ENCODE data around the gene ELFN1. TPM values are rescaled to one million over a fixed set of nuclear protein-coding genes. Genes with fewer than 3 reads are reported as not detected.

ELFN1 gene
- polyA plus RNA-seq, 4 donors: 10.8 to 17.3 (median 11.6) TPM

DNA sequence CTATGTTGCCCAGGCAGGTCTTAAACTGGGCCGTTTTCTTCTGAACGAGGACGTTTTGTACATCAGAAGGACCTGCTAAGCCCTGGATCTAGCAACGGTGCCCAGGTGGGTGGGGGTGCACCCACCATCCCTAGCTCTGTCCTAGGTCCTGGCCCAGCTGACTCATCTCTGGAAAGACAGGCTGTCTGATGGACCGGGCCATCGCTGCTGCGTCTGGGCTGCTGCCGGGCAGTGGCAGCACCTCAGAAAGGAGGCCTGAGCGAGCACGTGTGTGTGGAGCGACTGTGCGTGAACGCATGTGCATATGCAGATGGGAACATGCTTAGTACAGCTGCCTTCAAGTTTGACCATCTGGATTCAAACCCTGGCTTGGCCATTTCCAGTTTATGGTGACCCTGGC is 7.3 kb upstream of the ELFN1 start:
- DNase-seq (ENCODE audit: low read depth in 4 of 4, low spot score in 3 of 4): no peak

DNA sequence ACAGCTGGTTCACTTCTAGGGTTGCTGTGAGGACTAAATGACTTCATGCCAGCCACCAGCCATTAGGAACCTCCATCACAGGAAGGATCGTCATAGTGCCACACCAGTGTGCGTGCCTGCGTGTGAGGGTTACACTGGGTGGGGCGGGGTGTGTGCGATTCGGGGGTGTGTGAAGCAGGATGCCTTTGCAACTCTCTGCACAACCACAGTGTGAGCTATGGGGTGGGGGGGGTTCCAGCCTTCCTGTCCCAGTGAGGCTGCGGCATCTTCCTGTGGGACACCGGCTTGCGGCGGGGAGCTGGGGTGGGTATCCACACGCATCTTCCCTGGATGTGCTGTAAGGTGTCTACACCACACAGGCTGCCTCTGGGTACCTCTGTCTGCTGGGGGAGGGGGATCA is 6.9 kb upstream of the ELFN1 start:
- DNase-seq (ENCODE audit: low read depth in 4 of 4, low spot score in 3 of 4): no peak

DNA sequence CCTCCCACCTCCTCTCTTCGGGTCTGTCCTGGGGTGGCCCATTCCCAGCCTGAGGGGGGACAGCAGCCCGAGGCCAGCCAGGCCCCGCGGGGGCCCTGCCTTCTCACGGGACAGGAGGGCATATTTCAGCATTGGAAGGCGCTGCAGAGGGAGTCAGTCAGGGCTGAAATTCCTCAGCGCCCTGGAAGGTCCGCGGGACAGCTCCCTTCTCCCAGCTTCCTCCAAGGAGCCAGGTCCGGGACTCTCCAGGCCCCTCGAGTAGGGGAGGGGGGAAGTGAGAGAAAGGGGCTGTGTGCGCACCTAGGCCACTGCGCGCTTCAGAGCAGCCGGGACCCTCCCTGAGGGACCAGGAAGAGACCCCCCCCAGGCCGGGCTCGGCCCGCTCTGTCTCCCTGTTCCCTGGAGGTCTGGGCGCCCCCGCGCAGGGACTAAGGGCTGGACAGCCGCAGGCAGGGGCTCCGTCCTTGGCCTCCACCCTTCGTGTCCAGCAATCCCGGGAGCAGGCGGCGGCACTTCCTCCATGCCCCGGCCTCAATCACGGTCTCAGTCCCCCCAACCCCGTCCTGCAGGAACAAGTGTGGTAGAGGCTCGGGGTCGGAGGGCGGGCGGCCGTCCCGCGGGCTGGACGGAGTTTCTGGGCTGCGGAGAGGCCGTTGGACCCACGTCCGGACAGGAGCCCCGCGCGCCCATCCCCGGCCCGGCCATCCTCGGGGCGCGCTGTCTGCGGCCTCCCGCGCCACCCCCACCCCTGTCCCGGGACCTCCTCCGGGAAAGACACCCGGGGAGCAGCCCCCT is 6.0 kb upstream of the ELFN1 start:
- DNase-seq (ENCODE audit: low read depth in 4 of 4, low spot score in 3 of 4): no peak

DNA sequence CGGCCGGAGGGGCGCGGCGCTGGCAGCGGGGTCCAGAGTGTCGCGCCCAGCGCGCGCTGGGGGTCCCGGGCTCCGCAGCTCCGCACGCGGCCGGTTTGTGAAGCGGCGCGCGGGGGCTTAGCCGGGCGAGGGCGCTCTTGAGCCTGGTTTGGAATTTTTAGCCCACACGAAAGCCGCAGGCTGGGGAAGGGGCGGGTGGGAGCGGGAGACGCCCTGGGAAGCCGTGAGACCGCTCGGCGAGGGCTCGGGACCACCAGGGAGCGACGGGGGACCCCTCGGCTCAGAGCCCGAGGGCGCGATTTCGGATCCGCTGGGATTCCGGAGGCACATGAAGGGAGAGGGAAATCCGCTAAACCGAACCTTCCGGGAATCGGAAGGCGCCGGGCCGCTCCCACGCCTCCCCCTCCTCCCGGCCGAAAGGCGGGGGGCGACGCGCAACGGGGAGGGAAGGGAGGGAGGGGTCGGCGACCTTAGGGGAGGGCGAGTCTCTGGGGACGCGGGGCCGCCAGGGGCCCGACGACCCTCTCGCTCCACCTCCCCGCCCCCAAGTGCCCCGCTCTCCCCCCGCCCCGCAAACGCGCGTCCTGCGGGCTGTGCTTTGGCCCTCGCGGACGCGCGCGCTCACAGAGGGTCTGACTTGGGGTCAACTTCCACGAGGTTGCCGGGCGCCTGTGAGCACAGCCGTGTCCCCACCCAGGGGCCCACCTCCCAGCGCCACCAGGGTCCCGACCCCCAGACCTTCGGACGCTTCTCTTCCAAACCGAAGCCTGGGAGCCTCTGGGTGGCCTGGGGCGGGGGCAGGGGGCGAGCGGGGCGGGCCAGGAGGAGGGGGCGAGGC is 5.1 kb upstream of the ELFN1 start:
- peak in 3 of 4 donors; percentile 73 to 78 (median 77) for DNase-seq (ENCODE audit: low read depth in 4 of 4, low spot score in 3 of 4)

DNA sequence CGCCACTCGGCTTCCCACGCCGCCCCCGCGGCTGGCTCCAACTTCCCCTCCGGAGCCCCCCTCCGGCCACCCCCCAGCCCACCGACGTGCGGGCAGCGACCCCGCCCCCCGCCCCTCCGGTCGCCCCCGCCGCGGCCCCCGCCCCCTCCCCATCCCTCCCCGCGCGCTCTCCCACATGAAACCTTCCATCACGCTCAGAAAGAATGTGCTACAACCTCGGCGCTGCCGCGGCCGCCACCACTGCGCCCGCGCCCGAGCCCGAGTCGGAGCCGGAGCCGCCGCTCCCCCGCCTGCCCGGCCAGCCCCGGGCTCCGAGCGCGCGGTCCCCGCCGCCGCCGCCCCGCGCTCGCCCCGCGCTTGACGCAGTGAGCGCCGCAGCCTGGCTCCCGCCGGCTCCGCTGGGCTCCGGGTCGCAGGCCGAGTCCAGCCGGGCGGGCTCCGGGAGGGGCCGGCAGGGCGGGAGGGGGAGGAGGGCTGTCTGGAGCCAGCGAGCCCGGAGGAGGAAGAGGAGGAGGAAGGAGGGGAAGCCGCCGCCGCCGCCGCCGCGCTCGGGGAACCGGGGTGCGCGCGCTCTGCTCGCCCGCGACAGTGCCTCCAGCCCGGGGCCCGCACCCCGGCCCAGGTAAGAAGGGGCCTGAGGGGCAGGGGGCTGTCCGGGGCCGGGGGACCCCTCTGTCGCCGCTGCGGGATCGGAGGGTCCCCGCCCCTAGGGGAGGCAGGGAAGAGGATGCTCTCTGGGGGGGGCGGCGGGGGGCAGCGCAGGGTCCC is 4.3 kb upstream of the ELFN1 start:
- DNase-seq (ENCODE audit: low read depth in 4 of 4, low spot score in 3 of 4): no peak

DNA sequence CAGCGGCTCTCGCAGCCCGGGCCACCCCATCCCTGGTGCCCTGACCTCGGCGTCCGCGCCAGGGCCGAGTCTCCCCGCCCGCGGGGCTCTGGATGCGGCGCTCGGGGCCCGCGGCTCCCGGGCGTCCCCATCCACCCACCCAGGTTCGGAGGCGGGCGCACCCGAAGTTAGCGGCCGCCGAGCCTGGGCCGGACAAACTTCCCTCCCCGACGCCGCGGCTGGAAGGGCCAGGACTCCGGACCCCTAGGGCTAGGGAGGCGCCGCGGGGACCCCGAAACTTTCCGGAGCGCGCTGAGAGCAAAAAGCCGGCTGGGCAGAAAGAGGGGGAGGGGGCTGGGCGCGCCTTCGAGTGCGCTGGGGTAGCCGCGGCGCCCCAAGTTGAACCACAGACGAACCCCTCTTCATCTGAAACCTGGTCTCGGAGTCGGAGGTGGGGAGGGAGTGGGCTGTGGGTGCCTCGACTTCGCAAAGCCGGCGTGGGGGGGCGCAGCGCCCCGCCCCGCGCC is 3.7 kb upstream of the ELFN1 start:
- DNase-seq (ENCODE audit: low read depth in 4 of 4, low spot score in 3 of 4): no peak

DNA sequence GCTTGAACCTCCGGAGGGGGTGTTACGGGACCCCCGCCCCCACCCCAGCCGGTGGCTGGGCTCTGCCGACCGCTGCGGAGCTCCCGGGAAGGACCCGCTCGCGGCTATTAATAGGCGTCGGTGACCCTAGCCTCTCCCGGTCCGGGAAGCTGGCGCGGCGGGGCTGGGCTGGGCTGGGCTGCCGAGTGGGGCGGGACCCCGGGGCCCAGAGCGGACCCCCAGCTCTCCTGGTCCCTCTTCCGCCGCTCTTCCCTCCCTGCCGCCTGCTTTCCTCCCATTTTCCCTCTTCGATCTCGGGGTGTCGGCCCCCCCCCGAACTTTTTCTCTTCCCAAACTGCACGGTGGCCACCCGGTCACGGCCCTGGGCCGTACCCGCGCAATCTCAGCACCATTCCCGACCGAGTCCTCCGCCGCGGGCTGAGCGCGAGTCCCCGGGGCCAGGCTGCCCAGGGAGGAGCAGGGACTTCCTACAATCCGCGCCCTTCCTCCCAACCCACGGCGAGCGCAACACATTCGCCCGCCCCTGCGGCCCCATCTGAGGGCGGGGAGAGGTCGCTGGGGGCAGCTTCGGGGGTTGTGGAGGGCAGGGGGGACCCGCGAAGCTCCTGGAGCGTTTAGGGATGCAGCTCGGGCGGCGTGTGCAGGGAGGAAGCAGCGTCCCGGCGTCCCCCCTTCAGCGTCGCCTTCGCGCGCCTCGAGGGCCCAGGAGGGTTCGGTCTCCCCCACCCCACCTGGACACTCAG is 3.1 kb upstream of the ELFN1 start:
- DNase-seq (ENCODE audit: low read depth in 4 of 4, low spot score in 3 of 4): no peak

DNA sequence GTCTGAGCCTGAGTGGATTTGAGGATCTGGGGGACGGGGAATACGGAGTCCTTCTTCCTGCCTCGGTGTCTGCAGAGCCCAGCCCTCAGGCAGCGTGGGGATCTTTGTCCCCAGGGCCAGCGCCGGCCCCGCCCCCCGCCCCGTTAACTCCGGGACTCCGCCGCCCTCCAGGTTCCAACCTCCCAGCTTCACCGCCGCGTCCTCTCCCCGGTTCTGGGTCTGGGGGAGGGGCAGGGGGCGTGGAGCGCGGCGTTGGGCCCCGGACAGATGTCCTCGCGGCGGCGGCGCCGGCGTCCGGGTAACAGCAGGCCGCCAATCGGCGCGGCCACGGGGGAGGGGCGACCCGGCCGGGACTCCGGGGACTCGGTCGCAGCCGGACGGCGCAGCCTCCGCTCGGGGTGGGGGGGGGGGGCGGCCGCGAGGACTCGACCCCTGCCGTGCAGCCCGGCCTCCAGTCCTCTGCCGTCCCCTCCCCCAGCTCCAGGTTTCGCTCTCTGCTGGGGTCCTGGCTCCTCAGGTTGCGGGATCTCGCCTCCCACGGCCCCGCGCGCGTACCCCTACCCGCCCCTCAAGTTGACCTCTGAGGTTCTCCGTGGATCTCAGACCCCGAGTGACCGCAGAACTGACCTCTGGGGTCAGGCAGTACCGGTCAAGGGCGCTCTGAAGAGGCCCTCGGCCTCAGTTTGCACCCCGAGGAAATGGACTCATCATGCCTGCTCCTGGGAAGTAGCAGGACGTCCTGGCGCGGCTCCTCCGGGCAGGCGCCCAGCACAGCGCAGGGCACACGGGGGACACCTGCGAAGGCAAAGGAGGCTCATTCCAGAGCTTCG is 2.3 kb upstream of the ELFN1 start:
- no peak for DNase-seq (ENCODE audit: low read depth in 4 of 4, low spot score in 3 of 4)

DNA sequence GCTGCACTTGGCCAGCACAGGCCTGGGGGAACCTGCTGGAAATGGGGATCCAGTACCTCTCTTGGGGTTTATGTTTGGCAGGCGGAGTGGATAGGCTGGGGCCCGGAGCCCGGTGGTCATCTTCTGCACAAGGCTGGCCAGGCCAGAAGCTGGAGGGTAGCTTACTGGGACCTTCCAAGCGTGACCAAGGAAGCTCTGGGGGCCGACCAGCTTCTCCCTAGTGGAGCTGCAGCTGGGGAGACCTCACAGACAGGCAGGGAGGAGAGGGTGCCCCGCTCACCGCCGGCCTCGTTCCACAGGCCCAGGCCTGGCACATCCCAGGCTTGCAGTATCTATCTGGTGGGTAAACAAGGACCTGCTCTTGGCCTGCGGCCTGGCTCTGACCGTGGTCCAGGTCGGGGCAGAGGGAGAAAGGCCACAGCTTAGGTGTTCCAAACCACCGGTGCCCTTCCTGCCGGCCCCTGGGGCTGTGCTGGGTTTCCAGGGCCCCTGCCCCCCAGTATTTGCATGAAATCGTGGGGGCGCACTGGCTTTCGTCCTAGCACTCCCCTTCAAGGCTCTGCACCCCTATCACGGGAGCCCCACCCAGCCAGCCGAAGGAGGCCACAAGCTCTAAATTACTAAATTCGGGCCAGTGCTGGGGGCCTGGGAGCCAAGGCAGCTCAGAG is 1.5 kb upstream of the ELFN1 start:
- DNase-seq (ENCODE audit: low read depth in 4 of 4, low spot score in 3 of 4): no peak

DNA sequence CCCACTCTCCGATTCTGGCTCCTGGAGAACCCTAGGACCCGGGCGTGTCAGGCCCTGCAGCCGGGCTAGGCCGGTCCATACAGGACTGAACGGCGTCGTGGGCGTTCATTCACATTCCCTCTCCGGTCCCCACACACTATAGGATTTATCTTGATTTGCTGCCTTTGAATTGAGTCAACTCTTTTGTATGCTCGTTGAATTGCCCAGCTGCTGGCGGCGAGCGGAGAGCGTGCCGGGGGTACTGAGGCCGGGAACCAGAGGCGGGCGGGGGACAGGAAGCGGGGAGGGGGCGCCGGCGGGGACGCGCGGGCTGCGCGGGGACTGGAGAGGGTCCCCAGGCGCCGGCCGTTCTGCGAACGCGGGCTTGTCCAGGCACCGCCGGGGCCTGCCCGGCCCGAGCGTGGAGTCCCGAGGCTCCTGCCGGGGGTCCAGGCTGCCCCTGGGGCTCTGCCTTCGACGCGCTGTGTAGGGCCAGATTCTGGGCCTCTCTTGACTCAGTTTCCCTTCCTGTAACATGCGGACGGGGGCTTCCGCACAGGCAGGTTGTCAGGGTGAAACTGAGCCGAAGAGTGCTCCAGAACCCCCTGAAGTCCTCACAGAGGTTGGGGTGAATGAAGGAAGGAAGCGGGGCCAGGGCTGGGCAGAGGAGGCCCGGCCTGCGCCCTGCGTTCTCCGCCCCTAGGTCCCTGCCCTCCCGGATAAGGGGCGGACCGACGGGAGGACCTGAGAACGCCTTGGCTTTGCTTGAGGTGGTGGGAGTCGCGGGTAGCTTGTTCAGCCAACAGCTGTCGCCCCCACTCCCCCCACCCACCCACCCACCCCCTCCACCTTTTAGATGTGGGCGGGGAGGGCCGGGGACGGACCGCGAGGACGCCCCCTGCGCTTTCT is 769 bp upstream of the ELFN1 start:
- no peak for DNase-seq (ENCODE audit: low read depth in 4 of 4, low spot score in 3 of 4)

DNA sequence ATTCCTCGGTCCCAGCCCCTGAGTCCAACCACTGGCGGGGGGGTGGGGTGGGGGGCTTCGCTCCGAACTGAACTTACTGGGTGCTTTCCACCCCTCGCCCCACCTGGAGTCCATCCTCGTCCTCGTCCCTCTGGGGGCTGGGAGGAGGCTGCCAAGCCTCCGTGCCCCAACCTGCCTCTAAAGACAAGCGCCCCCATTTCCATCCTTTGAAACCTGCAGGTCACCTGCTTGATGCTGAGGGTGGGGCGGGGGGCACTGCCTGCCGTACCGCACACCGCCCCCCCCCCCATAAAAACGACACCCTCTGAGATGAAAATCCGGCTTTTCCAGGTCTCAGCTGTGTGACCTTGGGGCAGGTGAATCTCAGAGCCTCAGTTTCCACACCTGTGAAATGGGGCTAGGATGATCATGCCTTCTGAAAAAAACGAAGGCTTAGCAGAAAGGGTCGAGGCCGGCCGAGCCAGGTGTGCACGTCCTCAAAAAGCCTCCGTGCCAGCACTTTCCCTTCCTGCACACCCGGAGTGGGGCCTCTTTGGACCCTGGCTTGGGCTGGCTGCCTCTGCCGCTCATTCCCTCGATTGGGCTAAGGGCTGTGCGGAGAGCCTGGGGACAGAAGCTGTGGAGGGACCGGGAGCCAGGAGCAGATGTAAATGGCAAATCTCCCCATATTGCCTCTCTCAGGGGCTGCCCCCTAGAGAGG is 967 bp downstream of the ELFN1 start:
- no peak for DNase-seq (ENCODE audit: low read depth in 4 of 4, low spot score in 3 of 4)

DNA sequence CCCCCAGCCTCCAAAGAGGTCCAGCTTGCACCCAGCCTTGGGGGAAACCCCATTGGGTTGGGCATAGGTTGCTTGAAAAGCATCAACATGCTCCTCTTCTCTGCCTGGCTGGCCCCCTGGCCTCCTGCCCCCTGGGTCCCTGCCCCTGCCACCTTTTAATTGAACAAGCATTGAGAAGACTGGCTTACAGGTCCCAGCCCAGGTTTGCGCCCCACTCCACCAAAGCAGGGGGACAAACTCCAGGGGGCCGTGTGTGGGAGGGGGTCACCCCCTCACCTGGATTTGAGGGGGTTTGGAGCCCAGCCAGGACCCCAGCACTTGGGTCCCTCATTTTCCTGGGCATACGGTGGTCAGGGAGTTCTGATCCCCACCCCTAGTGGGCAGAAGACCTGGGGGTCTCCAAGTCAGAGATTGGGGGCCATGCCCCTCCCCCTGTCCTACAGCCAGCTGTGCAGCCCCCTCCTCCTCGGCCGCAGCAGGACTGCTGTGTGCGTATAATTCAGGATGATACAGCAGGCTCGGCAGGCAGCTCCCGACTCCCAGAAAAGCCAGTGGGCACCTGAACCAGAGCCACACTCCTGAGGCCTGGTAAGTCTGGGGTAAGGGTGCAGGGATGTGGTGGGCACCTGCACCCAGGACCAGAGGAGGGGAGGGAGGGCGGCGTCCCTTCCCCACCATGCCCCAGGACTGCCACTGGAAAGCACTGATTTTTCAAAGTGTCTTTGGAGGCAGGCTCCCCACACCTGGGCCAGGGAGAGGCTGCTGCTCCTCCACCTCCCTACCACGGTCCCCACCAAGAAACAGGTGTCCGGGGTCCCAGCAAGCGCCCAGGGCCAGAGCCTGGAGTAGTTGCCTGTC is 1.7 kb downstream of the ELFN1 start:
- no peak for DNase-seq (ENCODE audit: low read depth in 4 of 4, low spot score in 3 of 4)

DNA sequence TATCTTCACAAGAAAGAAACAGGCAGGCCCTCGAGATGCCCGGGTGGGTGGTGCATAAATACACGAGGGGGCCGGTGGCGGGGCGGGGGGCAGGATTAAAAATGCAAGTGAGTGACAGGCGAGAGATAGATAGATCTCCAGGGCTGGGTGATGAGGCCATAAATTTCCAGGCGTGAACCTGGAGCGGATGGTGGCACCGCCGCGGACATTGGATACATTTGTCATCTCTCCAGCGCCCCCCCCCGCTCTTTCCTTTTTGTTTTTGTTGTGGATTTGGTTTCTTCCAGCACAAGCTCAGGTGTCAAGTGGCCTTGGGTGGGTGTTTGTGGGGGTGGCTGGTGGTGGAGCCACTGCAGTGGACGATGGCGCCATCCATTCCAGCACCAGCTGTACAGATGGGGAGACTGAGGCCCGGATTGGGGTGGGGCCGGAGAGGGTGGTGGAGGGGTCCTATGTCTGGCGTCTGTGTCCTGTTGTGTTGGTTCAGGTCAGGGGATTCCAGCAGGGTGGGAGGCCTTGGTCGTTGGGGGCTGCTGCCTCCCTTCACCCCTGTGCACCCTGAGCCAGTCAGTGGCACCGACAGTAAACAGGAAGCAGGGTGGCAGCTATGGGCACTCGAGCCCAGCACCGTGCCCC is 2.9 kb downstream of the ELFN1 start:
- no peak for DNase-seq (ENCODE audit: low read depth in 4 of 4, low spot score in 3 of 4)

DNA sequence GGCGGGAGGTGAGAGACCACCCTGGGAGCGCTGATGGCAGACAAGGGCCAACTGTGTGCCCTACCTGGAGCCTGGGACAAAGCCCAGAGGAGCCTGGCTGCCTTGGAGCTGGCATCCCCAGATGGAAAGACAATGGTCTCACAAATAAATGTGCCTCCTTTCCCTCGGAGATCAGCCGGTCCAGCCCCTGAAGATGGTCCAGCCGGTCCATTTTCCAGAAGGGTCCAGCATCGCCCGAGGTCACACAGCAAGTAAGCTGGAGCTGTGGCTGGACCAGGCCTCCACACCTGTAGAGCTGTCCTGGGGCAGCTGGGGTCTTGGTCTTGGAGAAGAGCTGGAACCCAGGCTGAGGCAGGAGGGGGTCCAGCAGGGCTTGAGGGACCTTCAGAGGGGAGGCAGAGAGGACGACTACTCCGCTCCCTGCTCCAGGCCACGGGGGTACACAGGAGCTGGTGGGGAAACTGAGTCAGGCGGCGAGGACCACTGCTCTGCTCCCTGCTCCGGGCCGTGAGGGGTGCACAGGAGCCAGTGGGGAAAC is 3.6 kb downstream of the ELFN1 start:
- no peak for DNase-seq (ENCODE audit: low read depth in 4 of 4, low spot score in 3 of 4)

DNA sequence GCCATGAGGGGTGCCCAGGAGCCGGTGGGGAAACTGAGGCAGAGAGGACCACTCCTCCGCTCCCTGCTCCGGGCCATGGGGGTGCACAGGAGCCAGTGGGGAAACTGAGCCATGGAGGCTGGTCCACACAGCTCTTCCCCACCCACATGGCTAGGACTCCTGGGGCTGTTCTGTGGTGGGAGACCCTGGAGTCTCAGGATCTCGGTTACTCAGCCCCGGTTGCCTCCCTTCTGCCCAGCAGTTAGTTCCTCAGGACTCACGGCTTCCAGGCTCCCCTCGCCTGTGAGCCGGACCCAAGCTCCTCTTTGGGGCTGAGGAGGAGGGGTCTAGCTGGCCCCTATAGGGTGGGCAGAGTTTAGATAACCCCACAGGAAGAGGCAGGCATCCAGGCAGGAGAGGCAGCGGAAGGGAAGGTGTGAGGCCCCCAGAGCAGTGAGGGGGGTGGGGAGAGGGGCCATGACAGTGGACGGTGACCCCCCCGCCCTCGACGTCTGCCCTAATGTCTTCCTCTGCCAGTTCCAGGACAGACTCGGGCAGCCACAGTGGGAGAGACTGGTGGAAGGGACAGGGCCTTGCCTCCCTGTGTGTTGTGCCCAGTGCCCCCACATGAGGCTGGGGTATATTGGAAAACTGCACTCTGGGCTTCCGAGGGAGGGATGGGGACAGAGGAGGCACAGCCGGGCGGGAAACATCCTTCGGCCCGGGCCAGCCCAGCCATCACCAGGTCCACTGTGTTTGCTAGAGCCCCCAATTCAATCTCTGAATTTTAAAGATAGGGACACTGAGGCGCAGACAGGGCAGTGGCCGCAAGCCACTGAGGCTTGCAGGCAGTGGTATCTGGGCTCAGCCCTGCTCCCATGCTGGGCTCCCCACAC is 4.3 kb downstream of the ELFN1 start:
- no peak for DNase-seq (ENCODE audit: low read depth in 4 of 4, low spot score in 3 of 4)
